Liver (tissue), 9 donors: ENCODE results near the gene KRT14. TPM values are rescaled to one million over a fixed set of nuclear protein-coding genes. Genes with fewer than 3 reads are reported as not detected.

Experiments
- DNase-seq: peaks from one replicate; pipeline ENCODE4 v3.0.0-alpha.2; 2017; ENCODE audit warnings: low spot score
- H3K27ac ChIP-seq, 2 donors: one replicate each; pipeline ENCODE4 v1.7.0; 2013; ENCODE audit warnings: inconsistent platforms in 2 of 2, low read length in 2 of 2, control low read depth in 1 of 2, low read depth in 1 of 2, mild to moderate bottlenecking in 1 of 2
- H3K27me3 ChIP-seq, 4 donors: one replicate each; pipeline versions ENCODE4 v1.6.1 to v1.7.0; 2013; ENCODE audit warnings: low read length in 3 of 4, inconsistent platforms in 1 of 4, mild to moderate bottlenecking in 1 of 4, moderate library complexity in 1 of 4; ENCODE audit not compliant: control insufficient read depth in 4 of 4, insufficient read depth in 4 of 4
- H3K36me3 ChIP-seq, 4 donors: one replicate each; pipeline versions ENCODE4 v1.6.1 to v1.7.0; 2013; ENCODE audit warnings: low read length in 3 of 4, mild to moderate bottlenecking in 3 of 4, low read depth in 1 of 4, moderate library complexity in 1 of 4; ENCODE audit not compliant: control insufficient read depth in 4 of 4, insufficient read depth in 3 of 4
- H3K4me1 ChIP-seq, 4 donors: one replicate each; pipeline versions ENCODE4 v1.6.1 to v1.7.0; 2013; ENCODE audit warnings: low read length in 3 of 4, mild to moderate bottlenecking in 3 of 4, moderate library complexity in 1 of 4; ENCODE audit not compliant: control insufficient read depth in 4 of 4, insufficient read depth in 4 of 4
- H3K4me3 ChIP-seq, 3 donors: one replicate each; pipeline versions ENCODE4 v1.6.1 to v1.7.0; 2013; ENCODE audit warnings: low read length in 3 of 3, control low read depth in 1 of 3, low read depth in 1 of 3, mild to moderate bottlenecking in 1 of 3
- H3K9ac ChIP-seq, 2 donors: one replicate each; pipeline ENCODE4 v1.7.0; 2013; ENCODE audit warnings: low read length in 2 of 2, mild to moderate bottlenecking in 2 of 2, moderate library complexity in 2 of 2, control low read depth in 1 of 2, low read depth in 1 of 2
- H3K9me3 ChIP-seq, 4 donors: one replicate each; pipeline versions ENCODE4 v1.6.1 to v1.7.0; 2013; ENCODE audit warnings: low read length in 3 of 4; ENCODE audit not compliant: control insufficient read depth in 4 of 4
- CTCF ChIP-seq: fragments of 150-350 bp; IDR thresholded peaks from 2 replicates; pipeline ENCODE4 v1.5.1; 2017; ENCODE audit warnings: improper control_type of control experiment, low read depth, low read length; ENCODE audit not compliant: missing input control
- EGR1 ChIP-seq, 2 donors: IDR thresholded peaks; 2 replicates each; pipeline ENCODE4 v1.6.1; 2016 to 2018; ENCODE audit warnings: antibody characterized with exemption in 2 of 2, low read depth in 2 of 2
- FOXA1 ChIP-seq: IDR thresholded peaks from 2 replicates; pipeline ENCODE4 v1.6.1; 2016; ENCODE audit warnings: antibody characterized with exemption
- FOXA2 ChIP-seq: IDR thresholded peaks from 2 replicates; pipeline ENCODE4 v1.6.1; 2016; ENCODE audit warnings: antibody characterized with exemption
- GABPA ChIP-seq, 2 donors: IDR thresholded peaks in 1 of 2; conservative IDR thresholded peaks in 1 of 2; 2 replicates each; pipeline ENCODE4 v1.6.1; 2016; ENCODE audit warnings: antibody characterized with exemption in 2 of 2, mild to moderate bottlenecking in 1 of 2, moderate library complexity in 1 of 2
- HNF4A ChIP-seq, 2 donors: conservative IDR thresholded peaks; 2 replicates each; pipeline ENCODE4 v1.6.1; 2016; ENCODE audit warnings: antibody characterized with exemption in 2 of 2, mild to moderate bottlenecking in 2 of 2
- HNF4G ChIP-seq: IDR thresholded peaks from 2 replicates; pipeline ENCODE4 v1.6.1; 2016; ENCODE audit warnings: antibody characterized with exemption
- JUND ChIP-seq, 2 donors: IDR thresholded peaks; 2 replicates each; pipeline ENCODE4 v1.6.1; 2016; ENCODE audit warnings: antibody characterized with exemption in 2 of 2
- MAX ChIP-seq: IDR thresholded peaks from 2 replicates; pipeline ENCODE4 v1.6.1; 2016; ENCODE audit warnings: antibody characterized with exemption
- NR2F2 ChIP-seq: IDR thresholded peaks from 2 replicates; pipeline ENCODE4 v1.6.1; 2016; ENCODE audit warnings: antibody characterized with exemption
- RAD21 ChIP-seq, 2 donors: IDR thresholded peaks; 2 replicates each; pipeline ENCODE4 v1.6.1; 2016; ENCODE audit warnings: antibody characterized with exemption in 2 of 2, mild to moderate bottlenecking in 2 of 2
- RXRA ChIP-seq, 2 donors: IDR thresholded peaks; 2 replicates each; pipeline ENCODE4 v1.6.1; 2017 to 2018; ENCODE audit warnings: antibody characterized with exemption in 2 of 2, mild to moderate bottlenecking in 1 of 2
- SP1 ChIP-seq: IDR thresholded peaks from 2 replicates; pipeline ENCODE4 v1.6.1; 2018; ENCODE audit warnings: antibody characterized with exemption, mild to moderate bottlenecking
- TAF1 ChIP-seq: conservative IDR thresholded peaks from 2 replicates; pipeline ENCODE4 v1.6.1; 2016; ENCODE audit warnings: antibody characterized with exemption, mild to moderate bottlenecking
- ZBTB33 ChIP-seq: IDR thresholded peaks from 2 replicates; pipeline ENCODE4 v1.6.1; 2016; ENCODE audit warnings: antibody characterized with exemption
- whole genome bisulfite sequencing: extraction: QIAGEN DNeasy Blood & Tissue Kit; methylation state at CpG from one replicate; pipeline ENCODE4 v1.1.7; 2013; 5-methylcytosine and 5-hydroxymethylcytosine counted together
- polyA plus RNA-seq, 2 donors: library from polyadenylated mRNA; stranded (reverse) in 1 of 2; unstranded in 1 of 2; fragments of 200-250 nt in 1 of 2; fragments of >200 nt in 1 of 2; fragmentation: Nextera tagmentation in 1 of 2; extraction: Ambion mirVana in 1 of 2; gene quantifications; one replicate each; pipeline versions ENCODE4 v1.2.1 to v1.2.3, GENCODE V29; 2013 to 2015
- total RNA-seq, 2 donors: library from RNA; depleted of rRNA; stranded (reverse); fragments of >200 nt; gene quantifications; one replicate each; pipeline ENCODE4 v1.2.3, GENCODE V29; 2014
- donor health status: healthy.
- donor health status: healthy.
- donor health status: healthy.
- donor health status: healthy.
- donor health status: healthy.

KRT14 gene
- total and polyA plus RNA-seq, 4 donors, result not detected

DNA sequence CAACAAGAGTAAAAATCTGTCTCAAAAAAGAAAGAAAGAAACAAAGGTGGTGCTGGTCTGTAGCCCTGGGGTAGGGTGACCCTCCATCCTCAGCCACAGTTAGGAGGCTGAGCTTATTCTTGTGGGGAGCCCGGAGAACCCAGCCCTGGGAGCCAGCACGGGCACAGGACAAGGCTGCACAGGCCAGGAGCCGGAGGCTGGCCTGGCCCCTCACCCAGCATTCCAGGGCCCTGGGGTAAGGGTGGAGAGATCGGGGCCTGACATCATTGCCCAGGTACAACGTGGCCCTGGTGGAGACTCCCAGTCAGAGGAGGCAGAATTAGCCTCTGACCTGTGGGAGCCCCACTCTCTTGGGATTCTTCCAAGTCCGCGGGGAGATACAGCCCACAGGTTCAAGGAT lies 47.9 kb upstream of the KRT14 start:
- 64% methylated on average over 7 of the region's 7 CpGs for WGBS
- no peak overlapping the region for H3K27ac ChIP-seq

DNA sequence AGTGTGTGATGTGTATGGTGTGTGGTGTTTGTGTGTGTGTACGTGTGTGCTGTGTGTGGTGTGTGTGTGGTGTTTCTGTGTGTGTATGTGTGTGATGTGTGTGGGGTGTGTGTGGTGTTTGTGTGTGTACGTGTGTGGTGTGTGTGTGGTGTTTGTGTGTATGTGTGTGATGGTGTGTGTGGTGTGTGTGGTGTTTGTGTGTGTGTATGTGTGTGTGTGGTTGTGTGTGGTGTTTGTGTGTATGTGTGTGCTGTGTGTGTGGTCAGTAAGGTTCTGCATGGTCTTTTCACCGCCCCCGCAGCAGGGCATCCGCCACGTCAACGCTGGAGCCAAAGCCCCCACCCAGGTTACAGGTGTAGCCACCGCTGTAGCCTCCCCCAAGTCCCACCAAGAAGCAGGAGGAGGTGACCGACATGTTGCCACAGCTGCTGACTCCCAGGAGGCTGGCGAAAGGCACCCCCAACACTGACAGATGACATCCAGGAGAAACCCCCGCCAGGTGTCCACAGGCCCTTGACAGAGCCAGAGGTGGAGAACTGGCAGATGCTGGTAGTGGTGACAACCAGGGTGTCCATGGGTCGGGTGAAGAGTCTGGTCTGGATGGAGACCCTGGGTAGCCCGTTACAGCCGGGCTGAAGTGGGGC lies 47.0 kb upstream of the KRT14 start:
- TF ChIP-seq CTCF (no peak), EGR1 (IDR thresholded peaks at IDR 0.05; ENCODE audit: low read depth in 2 of 2) (no peak), NR2F2 (no peak), SP1 (no peak), ZBTB33 (no peak)

More for the DNA sequence above, 47.9 kb upstream of the KRT14 start:
- Histone ChIP-seq H3K9me3 (no peaks in the 10 kb centered on the region), H3K36me3 (no peaks in the 10 kb centered on the region), H3K27me3 (no peaks in the 10 kb centered on the region), H3K4me1 (no peaks in the 10 kb centered on the region), H3K9ac (no peak overlapping the region), H3K4me3 (no peak overlapping the region)
- no peak for DNase-seq
- TF ChIP-seq NR2F2, result no peak
- no peak for TF ChIP-seq HNF4A (conservative IDR thresholded peaks at IDR 0.05)
- no peak for TF ChIP-seq CTCF
- TF ChIP-seq TAF1, result no peak
- no peak for TF ChIP-seq SP1

DNA sequence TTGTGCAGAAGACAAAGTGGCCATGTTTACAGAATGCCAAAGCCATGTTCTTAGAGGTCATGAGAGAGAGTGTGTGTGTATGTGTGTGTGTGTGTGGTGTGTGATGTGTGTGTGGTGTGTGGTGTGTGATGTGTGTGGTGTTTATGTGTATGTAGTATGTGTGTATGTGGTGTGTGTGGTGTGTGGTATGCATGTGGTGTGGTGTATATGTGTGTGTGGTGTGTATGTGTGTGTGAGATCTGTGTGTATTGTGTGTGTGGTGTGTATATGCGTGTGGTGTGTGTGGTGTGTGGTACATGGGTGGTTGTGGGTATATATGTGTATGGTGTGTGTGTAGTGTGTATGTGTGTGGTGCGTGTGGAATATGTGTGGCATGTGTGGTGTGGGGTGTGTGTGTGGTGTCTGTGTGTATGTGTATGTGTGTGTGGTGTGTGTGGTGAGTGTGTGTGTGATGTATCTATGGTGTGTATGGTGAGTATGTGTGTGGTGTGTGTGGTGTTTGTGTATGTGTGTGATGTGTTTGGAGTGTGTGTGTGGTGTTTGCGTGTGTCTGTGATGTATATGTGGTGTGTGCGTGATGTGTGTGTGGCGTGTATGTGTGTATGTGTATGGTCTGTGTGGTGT lies 45.9 kb upstream of the KRT14 start:
- Histone ChIP-seq H3K9me3 (no peaks in the 10 kb centered on the region), H3K27ac (no peak overlapping the region), H3K4me1 (no peaks in the 10 kb centered on the region), H3K27me3 (no peaks in the 10 kb centered on the region), H3K9ac (no peak overlapping the region), H3K36me3 (no peaks in the 10 kb centered on the region), H3K4me3 (no peak overlapping the region)
- WGBS, result 70% methylated on average over 5 of the region's 5 CpGs
- DNase-seq, result no peak
- TF ChIP-seq GABPA (IDR thresholded peaks at IDR 0.05 in 1 of 2, conservative IDR thresholded peaks at IDR 0.05 in 1 of 2) (no peak), FOXA2 (no peak), JUND (IDR thresholded peaks at IDR 0.05) (no peak), SP1 (no peak), HNF4A (conservative IDR thresholded peaks at IDR 0.05) (no peak), MAX (no peak), RXRA (IDR thresholded peaks at IDR 0.05) (no peak), CTCF (no peak), FOXA1 (no peak), EGR1 (IDR thresholded peaks at IDR 0.05; ENCODE audit: low read depth in 2 of 2) (no peak), RAD21 (IDR thresholded peaks at IDR 0.05) (no peak), HNF4G (no peak), TAF1 (no peak), NR2F2 (no peak)

More for the DNA sequence above, 47.0 kb upstream of the KRT14 start:
- Histone ChIP-seq H3K4me1 (no peaks in the 10 kb centered on the region), H3K9ac (no peak overlapping the region), H3K4me3 (no peak overlapping the region), H3K9me3 (no peaks in the 10 kb centered on the region), H3K36me3 (no peaks in the 10 kb centered on the region), H3K27ac (no peak overlapping the region), H3K27me3 (no peaks in the 10 kb centered on the region)
- WGBS, result 94% methylated on average over 14 of the region's 14 CpGs
- no peak for DNase-seq
